GM23248 (cell line): ENCODE measurements around the gene IRF8. TPM values are rescaled to one million over a fixed set of nuclear protein-coding genes. Genes with fewer than 3 reads are reported as not detected.

Experiments used
- DNase-seq: peaks from one replicate; pipeline ENCODE4 v3.0.0-alpha.2; 2015
- H2AFZ ChIP-seq: fragments of 200-600 bp; sonication (generic); 2 replicates; pipeline ENCODE4 v1.6.1; 2016; ENCODE audit warnings: antibody characterized with exemption
- H3F3A ChIP-seq: fragments of 200-600 bp; sonication (generic); 2 replicates; pipeline ENCODE4 v1.6.1; 2016; ENCODE audit warnings: mild to moderate bottlenecking, antibody characterized with exemption, mixed run types; ENCODE audit not compliant: insufficient read depth
- H3K27ac ChIP-seq: fragments of 200-600 bp; sonication (generic); 2 replicates; pipeline ENCODE4 v1.5.1; 2016; ENCODE audit warnings: mild to moderate bottlenecking
- H3K27me3 ChIP-seq: fragments of 200-600 bp; sonication (generic); replicated peaks from 2 replicates; pipeline ENCODE4 v1.6.1; 2016; ENCODE audit warnings: mild to moderate bottlenecking; ENCODE audit not compliant: insufficient read depth
- H3K36me3 ChIP-seq: fragments of 200-600 bp; sonication (generic); 2 replicates; pipeline ENCODE4 v1.6.1; 2016; ENCODE audit warnings: low read depth, mild to moderate bottlenecking
- H3K4me1 ChIP-seq: fragments of 200-600 bp; sonication (generic); 2 replicates; pipeline ENCODE4 v1.6.1; 2016; ENCODE audit warnings: mild to moderate bottlenecking; ENCODE audit not compliant: insufficient read depth
- H3K4me2 ChIP-seq: fragments of 200-600 bp; sonication (generic); one replicate; pipeline ENCODE4 v1.6.1; 2016; ENCODE audit warnings: mild to moderate bottlenecking; ENCODE audit not compliant: unreplicated experiment
- H3K4me3 ChIP-seq: fragments of 200-600 bp; sonication (generic); 2 replicates; pipeline ENCODE4 v1.5.1; 2016; ENCODE audit warnings: mild to moderate bottlenecking
- H3K79me2 ChIP-seq: fragments of 200-600 bp; sonication (generic); 2 replicates; pipeline ENCODE4 v1.6.1; 2016; ENCODE audit warnings: mild to moderate bottlenecking; ENCODE audit not compliant: insufficient read depth
- H3K9ac ChIP-seq: fragments of 200-600 bp; sonication (generic); 2 replicates; pipeline ENCODE4 v1.6.1; 2016; ENCODE audit warnings: mild to moderate bottlenecking
- H3K9me2 ChIP-seq: fragments of 200-600 bp; sonication (generic); 2 replicates; pipeline ENCODE4 v1.6.1; 2016; ENCODE audit warnings: mixed run types, mild to moderate bottlenecking, moderate library complexity; ENCODE audit not compliant: insufficient read depth
- H3K9me3 ChIP-seq: fragments of 200-600 bp; sonication (generic); one replicate; pipeline ENCODE4 v1.6.1; 2017; ENCODE audit warnings: low read depth
- H4K20me1 ChIP-seq: fragments of 200-600 bp; sonication (generic); 2 replicates; pipeline ENCODE4 v1.6.0; 2016; ENCODE audit not compliant: insufficient read depth
- EZH2 ChIP-seq: fragments of 200-600 bp; sonication (generic); IDR thresholded peaks from 2 replicates; pipeline ENCODE4 v1.6.1; 2018; ENCODE audit warnings: antibody characterized with exemption, mild to moderate bottlenecking; ENCODE audit not compliant: insufficient read depth, poor library complexity, severe bottlenecking
- EZH2phosphoT487 ChIP-seq: fragments of 200-600 bp; sonication (generic); IDR thresholded peaks from 2 replicates; pipeline ENCODE4 v1.6.1; 2018; ENCODE audit warnings: antibody characterized with exemption, moderate library complexity, mild to moderate bottlenecking, low read depth; ENCODE audit not compliant: insufficient read depth
- WGBS, 2 experiments: methylation state at CpG; one replicate each; pipeline ENCODE4 v1.1.6; 2015 to 2017; ENCODE audit warnings: low lambda C conversion rate in 2 of 2, low coverage in 1 of 2; ENCODE audit errors: missing lambda C conversion rate in 2 of 2; 5-methylcytosine and 5-hydroxymethylcytosine counted together
- in situ Hi-C: fragments of 300-500 bp; cut with MboI; formaldehyde crosslinking; loops from 2 replicates; pipeline ENCODE4 v1.15.0; 2020
- polyA plus RNA-seq: library from polyadenylated mRNA; unstranded; fragments of >200 nt; fragmentation: Nextera tagmentation; extraction: Ambion mirVana; gene quantifications from 2 replicates; pipeline ENCODE4 v1.2.1, GENCODE V29; 2016
- total RNA-seq: library from RNA; depleted of rRNA; stranded (reverse); fragments of >200 nt; shearing (Covaris generic); gene quantifications from 2 replicates; pipeline ENCODE4 v1.2.3, GENCODE V29; 2014

IRF8 gene
- total and polyA plus RNA-seq, 2 experiments from 2014 or later = 0.31 TPM; not detected in 1

DNA sequence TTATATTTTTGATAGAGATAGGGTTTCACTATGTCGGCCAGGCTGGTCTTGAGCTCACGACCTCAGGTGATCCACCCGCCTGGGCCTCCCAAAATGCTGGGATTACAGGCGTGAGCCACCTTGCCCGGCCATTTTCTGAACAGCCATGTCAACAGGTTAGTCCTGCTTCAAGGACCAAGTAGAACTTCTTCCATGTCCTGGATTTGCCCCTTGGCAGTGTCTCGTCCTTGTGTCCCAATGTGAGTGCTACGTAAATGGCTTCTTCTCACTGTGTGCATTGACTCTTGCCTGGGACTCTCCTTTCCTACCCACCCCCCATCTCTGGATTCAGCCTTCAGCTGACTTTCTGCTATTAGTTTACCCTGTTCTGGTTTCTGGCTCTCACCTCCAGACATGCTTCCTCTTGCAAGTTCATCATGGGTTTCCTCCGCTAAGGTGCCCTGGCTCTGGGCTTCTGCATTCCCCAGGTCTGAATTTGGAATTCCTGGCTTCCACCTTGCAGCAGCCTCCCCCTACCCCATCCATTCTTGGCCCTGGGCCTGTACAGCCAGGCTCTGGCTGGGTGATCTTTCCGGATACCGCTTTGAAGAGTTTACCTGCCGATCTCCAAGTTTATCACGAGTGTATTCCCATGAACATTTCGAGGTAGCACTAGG is 14.0 kb upstream of the IRF8 start:
- H3K27me3 ChIP-seq = peaks cover 70% of the 10 kb centered on the region
- TF ChIP-seq EZH2phosphoT487 = no peak
- WGBS, 2 experiments = 77 to 80% methylated on average over 13 of the region's 13 CpGs
- no peaks in the 10 kb centered on the region for H3K79me2 ChIP-seq
- peaks cover 5% of the 10 kb centered on the region; the same call in 1 of the 2 replicates for H3F3A ChIP-seq
- H3K4me3 ChIP-seq = no peak overlapping the region
- H3K9me2 ChIP-seq = no peaks in the 10 kb centered on the region
- no peaks in the 10 kb centered on the region for H3K9me3 ChIP-seq
- no peak overlapping the region for H3K27ac ChIP-seq
- in situ Hi-C loops = no loop called here
- no peaks in the 10 kb centered on the region for H4K20me1 ChIP-seq
- DNase-seq = no peak
- H3K9ac ChIP-seq = no peak overlapping the region
- no peak overlapping the region for H3K4me2 ChIP-seq
- H2AFZ ChIP-seq = no peak overlapping the region
- H3K4me1 ChIP-seq = peaks cover 12% of the 10 kb centered on the region
- H3K36me3 ChIP-seq = no peaks in the 10 kb centered on the region

DNA sequence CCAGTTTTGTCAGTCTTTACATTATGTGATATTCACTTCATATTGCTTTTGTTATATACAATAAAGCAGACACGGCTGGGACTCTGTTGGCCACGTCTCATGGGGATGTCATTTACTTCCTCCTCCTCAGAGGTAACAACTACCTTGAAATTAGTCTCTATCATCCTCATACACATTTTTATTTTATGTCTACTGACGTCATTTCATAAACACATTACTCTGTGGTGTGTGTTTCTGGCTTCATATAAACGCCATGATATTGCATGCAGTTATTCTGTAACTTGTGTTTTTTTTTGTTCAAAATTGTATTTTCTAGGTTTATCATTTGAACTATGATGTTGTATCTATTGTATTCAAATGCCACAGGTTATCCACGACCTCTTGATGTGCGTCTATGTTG is 13.4 kb upstream of the IRF8 start:
- no peak overlapping the region for H3K9ac ChIP-seq
- no peak for DNase-seq
- H2AFZ ChIP-seq = no peak overlapping the region
- peaks cover 5% of the 10 kb centered on the region; the same call in 1 of the 2 replicates for H3F3A ChIP-seq
- 45 to 54% methylated on average over 6 of the region's 6 CpGs for WGBS, 2 experiments
- no peaks in the 10 kb centered on the region for H3K79me2 ChIP-seq
- H3K9me3 ChIP-seq = no peaks in the 10 kb centered on the region
- H3K4me2 ChIP-seq = no peak overlapping the region
- no peak overlapping the region for H3K4me3 ChIP-seq
- no peaks in the 10 kb centered on the region for H4K20me1 ChIP-seq
- H3K27me3 ChIP-seq = peaks cover 64% of the 10 kb centered on the region
- in situ Hi-C loops = no loop called here
- H3K36me3 ChIP-seq = no peaks in the 10 kb centered on the region
- no peaks in the 10 kb centered on the region for H3K9me2 ChIP-seq
- H3K4me1 ChIP-seq = peaks cover 12% of the 10 kb centered on the region
- TF ChIP-seq EZH2 (no peak), EZH2phosphoT487 (no peak)
- H3K27ac ChIP-seq = no peak overlapping the region

DNA sequence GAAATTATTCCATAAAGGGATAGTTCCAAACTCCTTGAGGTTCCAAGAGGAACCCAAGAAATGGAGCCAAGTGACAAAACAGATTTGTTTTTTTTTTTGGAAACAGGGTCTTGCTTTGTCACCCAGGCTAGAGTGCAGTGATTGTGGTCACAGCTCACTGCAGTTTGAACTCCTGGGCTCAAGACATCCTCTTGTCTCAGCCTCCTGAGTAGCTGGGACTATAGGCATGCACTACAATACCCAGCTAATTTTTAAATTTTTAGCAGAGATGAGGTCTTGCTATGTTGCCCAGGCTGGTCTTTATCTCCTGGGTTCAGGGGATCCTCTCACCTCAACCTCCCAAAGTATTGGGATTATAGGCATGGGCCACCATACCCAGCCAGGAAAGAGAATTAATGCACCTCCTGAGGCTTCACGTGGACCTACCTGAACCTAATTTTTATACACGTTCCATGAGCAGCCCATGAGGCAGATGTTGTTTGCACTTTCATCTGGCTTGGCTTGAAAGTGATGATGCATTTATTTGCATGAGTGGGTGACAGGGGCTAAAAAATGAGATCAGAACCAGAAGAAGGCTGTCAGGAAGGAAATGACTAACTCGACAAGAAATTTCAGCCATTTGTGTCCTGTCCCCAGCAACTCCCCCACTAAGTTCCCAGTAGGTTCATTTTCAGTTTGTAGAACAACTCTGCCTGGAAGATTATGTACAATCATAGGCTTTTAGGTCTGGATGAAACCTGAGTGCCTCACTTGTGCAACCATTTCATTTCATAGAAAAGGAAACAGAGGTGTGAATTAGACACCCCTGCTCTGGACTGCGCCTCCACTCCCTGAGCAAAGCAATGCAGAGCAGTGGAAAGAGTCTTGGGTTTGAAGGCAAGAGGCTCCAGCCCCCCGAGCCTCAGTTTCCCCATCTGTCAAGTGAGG is 10.3 kb upstream of the IRF8 start:
- no peak overlapping the region for H3K4me3 ChIP-seq
- no peaks in the 10 kb centered on the region for H3K9me3 ChIP-seq
- no peak overlapping the region for H3K9ac ChIP-seq
- peak; percentile 78 for DNase-seq
- 26 to 28% methylated on average over 5 of the region's 5 CpGs for WGBS, 2 experiments
- no peaks in the 10 kb centered on the region for H4K20me1 ChIP-seq
- H3K36me3 ChIP-seq = no peaks in the 10 kb centered on the region
- TF ChIP-seq EZH2phosphoT487 = no peak
- no peak for TF ChIP-seq EZH2
- peaks cover 5% of the 10 kb centered on the region; the same call in 1 of the 2 replicates for H3F3A ChIP-seq
- in situ Hi-C loops = no loop called here
- H3K9me2 ChIP-seq = no peaks in the 10 kb centered on the region
- peaks cover 12% of the 10 kb centered on the region for H3K4me1 ChIP-seq
- H2AFZ ChIP-seq = no peak overlapping the region
- H3K27ac ChIP-seq = no peak overlapping the region
- H3K4me2 ChIP-seq = peak overlapping the region; percentile 66
- peaks cover 59% of the 10 kb centered on the region for H3K27me3 ChIP-seq
- H3K79me2 ChIP-seq = no peaks in the 10 kb centered on the region

DNA sequence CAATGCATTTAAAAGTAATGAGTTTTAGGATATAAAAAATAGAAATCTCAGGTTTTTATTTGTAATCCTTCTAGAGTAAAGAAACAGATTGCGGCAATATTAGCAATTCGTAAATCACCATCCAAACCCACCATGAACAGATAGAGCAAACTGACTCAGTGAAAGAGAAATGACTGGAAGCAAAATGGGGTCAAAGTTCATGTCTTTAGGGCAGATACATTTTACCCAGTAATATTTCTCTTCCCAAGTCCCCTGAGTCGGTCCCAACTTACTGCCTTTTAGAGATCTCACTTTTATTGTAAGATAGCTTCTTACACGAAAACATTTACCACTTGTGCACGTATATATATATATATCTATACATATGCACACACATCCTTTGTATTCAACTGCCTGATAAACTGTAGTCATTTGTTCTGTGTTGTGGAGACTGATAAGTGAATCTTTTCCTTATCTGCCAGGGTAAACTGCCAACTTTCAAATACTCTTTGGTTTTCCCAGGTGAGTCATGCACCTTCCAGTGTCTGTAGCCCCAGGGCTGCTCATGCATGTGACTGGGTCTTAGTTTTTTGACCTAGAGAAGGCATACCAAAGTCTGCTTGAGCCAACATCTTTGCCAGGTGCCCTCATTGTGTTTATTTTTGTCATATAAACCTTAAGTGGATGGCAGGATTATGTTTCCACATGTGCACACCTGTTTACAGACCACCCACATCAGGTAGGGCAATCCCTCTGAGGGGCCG is 7.8 kb upstream of the IRF8 start:
- Histone ChIP-seq H3K27ac (no peak overlapping the region), H3K79me2 (no peaks in the 10 kb centered on the region), H3K4me3 (no peak overlapping the region), H3K9me2 (no peaks in the 10 kb centered on the region), H3F3A (peaks cover 5% of the 10 kb centered on the region; the same call in 1 of the 2 replicates), H2AFZ (no peak overlapping the region), H3K4me2 (no peak overlapping the region), H4K20me1 (no peaks in the 10 kb centered on the region), H3K36me3 (no peaks in the 10 kb centered on the region), H3K9ac (no peak overlapping the region), H3K27me3 (peaks cover 57% of the 10 kb centered on the region), H3K4me1 (peaks cover 12% of the 10 kb centered on the region), H3K9me3 (no peaks in the 10 kb centered on the region)
- peak; percentile 37 for DNase-seq
- in situ Hi-C loops = no loop called here
- TF ChIP-seq EZH2phosphoT487 (no peak), EZH2 (no peak)
- 90 to 91% methylated on average over 6 of the region's 6 CpGs for WGBS, 2 experiments
